ENCODE measurements around the gene MCTP2. TPM values are rescaled to one million over a fixed set of nuclear protein-coding genes. Genes with fewer than 3 reads are reported as not detected.

MCTP2 gene
- total RNA-seq, 1 experiment from 2014 or later: 1.3 TPM

GRCh38 chr15:94455297-94455696 lies 223.9 kb downstream of the MCTP2 start:
- Histone ChIP-seq H3K79me1 (ENCODE audit: insufficient read depth, low read depth, low read length, poor library complexity, severe bottlenecking) (no peaks in the 10 kb centered on the region), H3K23me2 (ENCODE audit: insufficient read length, low read depth, low read length, poor library complexity, severe bottlenecking) (no peaks in the 10 kb centered on the region), H2BK120ac (ENCODE audit: low read depth, low read length, poor library complexity, severe bottlenecking) (no peak overlapping the region), H3K9ac (ENCODE audit: extremely low read depth, insufficient read length, low read length) (no peak overlapping the region), H3K14ac (ENCODE audit: insufficient read depth, low read length) (no peak overlapping the region), H4K91ac (ENCODE audit: insufficient read length, low read depth, low read length) (no peak overlapping the region), H2BK5ac (ENCODE audit: insufficient read length, low read length) (no peak overlapping the region), H3K4me1 (ENCODE audit: insufficient read depth, low read length) (peaks cover under 1% of the 10 kb centered on the region; the same call in 1 of the 2 replicates), H4K20me1 (ENCODE audit: control insufficient read depth, insufficient read depth, insufficient read length) (no peaks in the 10 kb centered on the region), H2BK20ac (ENCODE audit: low read depth, low read length, poor library complexity, severe bottlenecking) (no peak overlapping the region), H3K9me3 (ENCODE audit: control insufficient read depth, low read depth, low read length) (no peaks in the 10 kb centered on the region), H3T11ph (ENCODE audit: low read length) (no peak overlapping the region), H3K18ac (ENCODE audit: insufficient read length, low read depth, low read length) (no peak overlapping the region), H3K27ac (ENCODE audit: insufficient read length, low read depth, low read length) (no peak overlapping the region), H2BK12ac (ENCODE audit: insufficient read length, low read depth, low read length) (no peak overlapping the region), H3K4ac (ENCODE audit: low read depth, low read length) (no peak overlapping the region), H3K4me2 (ENCODE audit: insufficient read depth, insufficient read length, low read length) (no peak overlapping the region), H2AFZ (ENCODE audit: low read length) (no peak overlapping the region), H2BK15ac (ENCODE audit: low read depth, low read length) (no peak overlapping the region), H3K27me3 (ENCODE audit: insufficient read depth, low read length) (no peaks in the 10 kb centered on the region), H3K23ac (ENCODE audit: insufficient read length, low read depth, low read length) (no peak overlapping the region), H4K8ac (replicated peaks; ENCODE audit: insufficient read length, low read depth, low read length) (no peak overlapping the region), H4K5ac (ENCODE audit: insufficient read length, low read depth, low read length) (no peak overlapping the region), H3K56ac (ENCODE audit: insufficient read length, low read depth, low read length) (no peak overlapping the region), H3K79me2 (ENCODE audit: insufficient read depth, low read length) (no peaks in the 10 kb centered on the region), H2AK5ac (ENCODE audit: insufficient read length, low read length) (no peak overlapping the region)
- WGBS (ENCODE audit: extremely low coverage, insufficient read length, low lambda C conversion rate): no CpG with 5 or more reads among the region's 9 CpGs
- Mint-ChIP-seq H3K27ac (no peak overlapping the region), H3K36me3 (ENCODE audit: insufficient read depth in 1 of 3, low read depth in 3 of 3) (no peaks in the 10 kb centered on the region), H3K4me3 (no peak overlapping the region), H3K4me1 (peaks cover 2 to 3% of the 10 kb centered on the region in 2 experiments), H3K27me3 (ENCODE audit: low read depth) (no peaks in the 10 kb centered on the region), H3K9me3 (no peaks in the 10 kb centered on the region)
- TF ChIP-seq, protein P1, sequence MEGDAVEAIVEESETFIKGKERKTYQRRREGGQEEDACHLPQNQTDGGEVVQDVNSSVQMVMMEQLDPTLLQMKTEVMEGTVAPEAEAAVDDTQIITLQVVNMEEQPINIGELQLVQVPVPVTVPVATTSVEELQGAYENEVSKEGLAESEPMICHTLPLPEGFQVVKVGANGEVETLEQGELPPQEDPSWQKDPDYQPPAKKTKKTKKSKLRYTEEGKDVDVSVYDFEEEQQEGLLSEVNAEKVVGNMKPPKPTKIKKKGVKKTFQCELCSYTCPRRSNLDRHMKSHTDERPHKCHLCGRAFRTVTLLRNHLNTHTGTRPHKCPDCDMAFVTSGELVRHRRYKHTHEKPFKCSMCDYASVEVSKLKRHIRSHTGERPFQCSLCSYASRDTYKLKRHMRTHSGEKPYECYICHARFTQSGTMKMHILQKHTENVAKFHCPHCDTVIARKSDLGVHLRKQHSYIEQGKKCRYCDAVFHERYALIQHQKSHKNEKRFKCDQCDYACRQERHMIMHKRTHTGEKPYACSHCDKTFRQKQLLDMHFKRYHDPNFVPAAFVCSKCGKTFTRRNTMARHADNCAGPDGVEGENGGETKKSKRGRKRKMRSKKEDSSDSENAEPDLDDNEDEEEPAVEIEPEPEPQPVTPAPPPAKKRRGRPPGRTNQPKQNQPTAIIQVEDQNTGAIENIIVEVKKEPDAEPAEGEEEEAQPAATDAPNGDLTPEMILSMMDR (conservative IDR thresholded peaks at IDR 0.05): peak; percentile 52
- DNase-seq: no peak

All from H9 (cell line).